Activated T-cell treated with anti-CD3 and anti-CD28 coated beads, Interleukin-2, amount 50 U/mL, for 48 hours (primary cell): ENCODE measurements around the gene ESPN.
"Not testable (repeated sequence)": the region's sequence is repeated elsewhere in the genome, so short reads cannot be mapped to it uniquely, and the experiment has no call there.

ENCODE experiments used
- DNase-seq, 2 experiments: peaks; one replicate each; pipeline ENCODE4 v3.0.0-alpha.2; 2020

The ESPN gene

DNA sequence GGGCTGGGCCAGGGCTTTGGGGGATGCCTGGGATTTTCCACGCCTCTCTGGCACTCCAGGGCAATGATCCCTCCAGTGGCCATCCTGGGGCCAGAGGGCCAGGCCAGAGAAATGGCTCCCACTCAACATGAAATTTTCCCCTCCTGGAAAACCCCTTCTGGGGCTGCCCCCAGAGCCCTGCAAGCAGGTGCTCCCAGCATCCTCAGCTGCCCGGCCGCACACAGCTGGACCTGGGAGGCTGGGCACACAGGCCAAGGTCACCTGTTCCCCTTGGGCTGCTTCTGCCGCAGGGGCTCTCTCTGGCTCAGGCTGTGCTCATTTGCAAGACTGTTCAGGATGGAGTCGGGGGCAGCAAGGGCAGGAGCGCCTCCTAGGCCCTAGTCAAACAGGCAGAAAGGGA lies 3.9 kb downstream of the ESPN start:
- not testable (repeated sequence) for DNase-seq

DNA sequence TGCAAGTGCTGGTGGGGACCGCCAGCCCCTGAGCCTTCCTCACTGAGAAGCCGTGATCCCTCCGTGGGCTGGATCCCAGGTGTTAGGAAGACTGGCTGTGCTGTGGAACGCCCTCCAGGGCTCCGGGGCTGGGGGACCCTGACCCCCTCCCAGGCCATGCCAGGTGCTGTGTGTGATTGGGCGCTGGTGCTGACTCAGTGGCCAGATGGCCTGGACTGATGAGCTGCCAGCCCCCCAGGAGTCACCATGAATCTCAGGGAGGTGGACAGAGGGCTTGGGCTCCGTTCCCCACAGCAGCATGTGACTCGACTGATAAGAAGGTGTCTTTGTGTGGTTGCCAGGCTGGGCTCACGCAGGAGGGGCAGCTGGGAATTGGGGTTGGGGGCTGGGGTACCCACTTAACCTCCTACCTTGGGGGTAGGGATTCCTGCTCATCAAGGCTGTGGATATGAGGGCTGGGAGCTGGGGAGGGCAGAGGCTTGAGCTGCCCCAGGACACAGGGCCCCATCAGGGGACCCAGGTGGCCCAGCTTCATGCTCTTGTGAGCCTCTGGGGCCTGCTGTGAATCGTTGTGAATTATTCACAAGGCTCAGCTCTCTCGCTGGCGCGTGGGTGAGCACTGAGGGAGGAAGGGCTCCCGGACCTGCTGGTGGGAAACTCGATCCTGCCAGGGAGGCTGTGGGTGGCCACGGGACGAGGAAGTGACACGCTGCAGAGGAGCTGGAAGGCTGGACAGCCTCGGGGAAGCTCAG lies 5.3 kb downstream of the ESPN start:
- DNase-seq, result not testable (repeated sequence)

DNA sequence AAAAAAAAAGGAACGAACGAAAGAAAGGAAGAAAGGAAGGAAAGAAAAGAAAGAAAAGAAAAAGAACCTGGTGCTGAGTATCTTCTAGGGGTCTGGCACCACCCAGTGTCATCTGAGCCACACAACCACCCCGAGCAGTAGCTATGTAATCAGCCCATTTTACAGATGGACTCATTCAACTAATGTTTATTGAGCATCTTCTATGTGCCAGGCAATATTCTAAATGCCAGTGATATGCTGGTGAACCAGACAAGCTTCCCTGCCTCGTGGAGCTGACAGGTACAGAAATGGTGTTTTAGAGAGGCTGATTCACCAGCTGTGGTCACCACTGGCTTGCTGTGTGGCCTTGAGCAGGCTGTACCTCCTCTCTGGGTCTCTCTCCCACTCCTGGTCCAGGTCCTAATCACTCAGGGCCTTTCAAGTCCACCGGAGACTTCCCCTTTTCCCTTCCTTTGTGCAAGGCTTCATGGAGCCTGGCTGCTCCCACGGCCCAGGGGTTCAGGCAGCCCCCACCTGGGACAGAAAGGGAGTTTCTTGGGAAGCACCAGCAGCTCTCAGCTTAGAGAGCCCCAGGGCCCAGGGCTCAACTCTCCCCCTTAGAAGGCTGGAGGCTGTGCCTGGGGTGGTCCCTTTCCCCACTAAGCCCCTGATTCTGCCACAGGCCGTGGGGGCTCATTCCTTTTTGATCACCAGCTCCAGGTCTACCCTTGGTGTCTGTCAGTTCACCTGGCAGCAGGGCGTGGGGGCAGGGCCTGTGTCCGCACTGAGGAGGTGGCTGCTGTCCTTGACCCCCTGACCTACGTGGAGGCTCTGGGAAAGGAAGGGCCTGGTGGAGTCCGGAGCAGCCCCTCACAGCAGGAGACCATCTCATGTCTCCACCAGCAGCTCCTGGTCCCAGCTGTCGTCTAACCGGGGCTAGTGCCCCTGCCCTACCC lies 7.3 kb downstream of the ESPN start:
- not testable (repeated sequence) for DNase-seq

DNA sequence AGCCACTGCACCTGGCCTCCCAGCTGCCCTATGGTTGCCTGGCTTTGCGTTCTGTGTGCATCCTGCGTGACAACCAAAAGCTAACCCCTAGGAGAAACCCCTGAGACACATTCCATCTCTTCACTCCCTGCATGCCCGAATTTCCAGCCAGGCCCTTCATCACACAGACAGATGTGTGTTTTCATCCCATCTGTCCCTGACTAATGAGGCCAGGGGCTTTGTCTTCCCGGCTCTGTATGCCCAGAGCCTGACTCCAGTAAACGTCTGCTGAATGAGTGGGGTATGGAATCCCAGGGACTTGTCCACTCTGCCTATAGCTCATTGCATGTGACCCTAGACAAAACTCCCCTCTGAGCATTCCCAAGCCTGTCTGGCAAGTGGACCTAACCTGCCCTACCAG lies 9.6 kb downstream of the ESPN start:
- DNase-seq, result no peak

DNA sequence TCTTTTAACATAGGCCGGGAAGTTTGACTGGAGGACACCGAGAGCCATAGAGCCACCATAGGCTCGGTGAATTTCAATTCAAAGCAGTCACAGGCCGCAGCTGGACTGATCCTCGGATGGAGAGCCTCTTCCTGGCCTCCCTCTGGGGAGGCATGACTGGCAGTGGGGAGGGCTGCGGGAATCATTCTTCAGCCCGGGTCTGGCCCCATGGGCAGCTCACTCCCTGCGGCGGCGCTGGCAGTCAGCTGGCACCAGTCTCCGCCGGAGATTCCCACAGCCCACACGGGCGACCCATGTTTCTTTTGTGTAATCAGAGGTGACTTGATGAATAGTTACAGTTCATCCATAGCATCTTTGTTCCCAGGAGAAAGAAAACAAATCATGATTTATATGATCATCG lies 10.6 kb downstream of the ESPN start:
- DNase-seq, result no peak

DNA sequence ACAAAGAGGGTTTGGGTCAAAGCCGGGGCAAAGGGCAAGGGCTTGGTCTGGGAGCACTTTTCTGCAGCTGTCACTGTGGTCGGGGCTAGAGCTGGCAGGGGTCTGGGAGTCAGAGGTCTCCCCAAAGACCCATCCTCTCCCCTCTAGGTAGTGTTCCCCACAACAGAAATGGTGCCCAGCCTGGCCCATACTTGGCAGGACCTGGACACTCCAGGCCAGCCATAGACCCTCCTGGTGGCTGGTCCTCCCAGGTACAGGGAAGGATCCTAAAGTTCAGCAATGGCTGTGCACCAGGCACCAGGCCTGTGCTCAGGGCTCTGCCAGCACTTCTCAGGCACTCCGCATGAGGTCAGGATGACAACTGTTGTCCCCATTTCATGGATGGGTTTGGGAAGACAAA lies 11.0 kb downstream of the ESPN start:
- no peak for DNase-seq

DNA sequence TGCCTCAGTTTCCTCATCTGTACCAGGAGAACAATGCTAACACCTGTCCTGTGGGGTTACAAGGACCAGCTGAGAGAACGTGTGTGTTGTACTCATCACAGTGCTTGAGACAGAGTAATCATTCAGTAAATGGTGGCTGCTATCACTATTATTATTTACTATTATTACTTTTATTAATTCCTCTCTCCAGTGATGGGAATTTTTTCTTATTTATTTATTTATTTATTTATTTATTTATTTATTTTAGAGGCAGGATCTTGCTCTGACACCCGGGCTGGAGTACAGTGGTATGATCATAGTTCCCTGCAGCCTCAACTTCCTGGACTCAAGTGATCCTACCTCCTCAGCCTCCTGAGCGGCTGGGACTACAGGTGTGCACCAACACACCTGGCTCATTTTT lies 11.7 kb downstream of the ESPN start:
- DNase-seq, result not testable (repeated sequence)

DNA sequence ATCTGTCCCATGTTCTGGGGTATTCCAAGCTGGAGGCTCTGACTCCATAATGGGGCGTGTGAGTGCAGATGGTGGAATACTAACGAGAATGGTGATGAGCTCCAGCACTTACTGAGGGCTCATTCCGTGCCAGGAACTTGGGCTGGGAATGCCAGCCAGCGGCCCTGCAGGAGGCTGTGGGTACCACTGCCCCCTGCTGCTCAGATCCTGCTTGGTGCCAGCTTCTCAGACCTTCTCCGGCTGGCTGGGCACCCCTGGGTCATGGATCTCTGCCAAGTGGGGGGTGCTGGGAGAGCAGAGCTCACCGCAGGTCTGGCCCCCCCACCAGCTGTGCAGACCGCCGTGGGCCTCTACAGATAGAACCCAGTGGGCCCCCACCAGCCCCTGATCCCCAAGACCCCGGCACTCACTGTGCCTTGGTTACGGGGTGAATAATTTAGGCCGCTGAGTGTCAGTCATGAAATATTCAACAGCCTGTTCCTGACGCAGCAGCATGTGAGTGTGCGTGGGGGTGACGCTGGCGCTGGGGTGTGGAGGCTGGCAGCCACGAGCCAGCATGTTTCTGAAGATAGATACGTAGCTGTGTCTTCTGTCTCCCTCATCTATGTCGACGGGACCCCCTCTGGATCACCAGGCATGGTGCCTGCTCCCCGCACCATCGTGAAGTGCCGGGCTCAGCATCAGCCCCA lies 12.6 kb downstream of the ESPN start:
- not testable (repeated sequence) for DNase-seq

DNA sequence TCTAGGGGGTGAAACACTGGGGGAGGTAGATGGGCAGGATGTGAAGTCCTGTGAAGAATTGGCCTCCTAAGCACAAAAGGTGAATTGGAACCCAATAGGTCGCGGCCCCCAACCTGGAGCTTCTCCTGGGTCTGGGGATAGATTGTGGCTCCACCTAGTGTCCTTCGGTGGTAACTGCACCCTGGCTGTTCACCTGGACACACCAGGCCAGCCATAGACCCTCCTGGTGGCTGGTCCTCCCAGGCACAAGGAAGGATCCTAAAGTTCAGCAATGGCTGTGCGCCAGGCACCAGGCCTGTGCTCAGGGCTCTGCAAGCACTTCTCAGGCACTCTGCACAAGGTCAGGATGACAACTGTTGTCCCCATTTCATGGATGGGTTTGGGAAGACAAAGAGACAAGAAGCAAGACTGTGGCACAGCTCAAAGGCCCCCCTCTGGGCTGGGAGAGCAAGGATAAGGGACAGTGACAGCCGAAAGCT lies 13.5 kb downstream of the ESPN start:
- DNase-seq, result peak; percentile 79 to 84

DNA sequence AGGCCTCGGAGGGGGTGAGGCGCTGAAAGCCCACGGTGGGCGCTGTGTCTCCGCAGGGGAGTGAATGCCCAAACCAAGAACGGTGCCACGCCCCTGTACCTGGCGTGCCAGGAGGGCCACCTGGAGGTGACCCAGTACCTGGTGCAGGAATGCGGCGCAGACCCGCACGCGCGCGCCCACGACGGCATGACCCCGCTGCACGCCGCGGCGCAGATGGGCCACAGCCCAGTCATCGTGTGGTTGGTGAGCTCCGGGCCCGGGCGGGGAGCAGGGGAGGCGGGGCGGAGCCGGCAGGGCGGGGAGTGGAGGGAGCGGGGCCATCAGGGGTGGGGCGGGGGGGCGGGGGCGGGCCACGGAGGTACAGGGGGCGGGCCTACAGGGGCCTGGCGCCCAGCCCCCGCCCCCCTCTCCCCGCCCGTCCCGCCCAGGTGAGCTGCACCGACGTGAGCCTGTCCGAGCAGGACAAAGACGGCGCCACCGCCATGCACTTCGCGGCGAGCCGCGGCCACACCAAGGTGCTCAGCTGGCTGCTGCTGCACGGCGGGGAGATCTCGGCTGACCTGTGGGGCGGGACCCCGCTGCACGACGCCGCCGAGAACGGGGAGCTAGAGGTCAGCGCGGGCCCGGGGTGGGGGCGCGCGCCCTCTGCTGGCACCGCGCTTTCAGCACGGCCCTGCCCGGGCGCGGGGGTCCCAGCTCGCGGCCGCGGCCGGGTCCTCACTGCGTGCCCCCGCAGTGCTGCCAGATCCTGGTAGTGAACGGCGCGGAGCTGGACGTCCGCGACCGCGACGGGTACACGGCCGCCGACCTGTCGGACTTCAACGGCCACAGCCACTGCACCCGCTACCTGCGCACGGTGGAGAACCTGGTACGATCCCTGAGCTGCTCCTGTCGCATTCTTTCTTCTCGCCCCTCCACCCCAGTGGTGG lies 15.9 kb downstream of the ESPN start:
- peak; percentile 81 to 86 for DNase-seq

DNA sequence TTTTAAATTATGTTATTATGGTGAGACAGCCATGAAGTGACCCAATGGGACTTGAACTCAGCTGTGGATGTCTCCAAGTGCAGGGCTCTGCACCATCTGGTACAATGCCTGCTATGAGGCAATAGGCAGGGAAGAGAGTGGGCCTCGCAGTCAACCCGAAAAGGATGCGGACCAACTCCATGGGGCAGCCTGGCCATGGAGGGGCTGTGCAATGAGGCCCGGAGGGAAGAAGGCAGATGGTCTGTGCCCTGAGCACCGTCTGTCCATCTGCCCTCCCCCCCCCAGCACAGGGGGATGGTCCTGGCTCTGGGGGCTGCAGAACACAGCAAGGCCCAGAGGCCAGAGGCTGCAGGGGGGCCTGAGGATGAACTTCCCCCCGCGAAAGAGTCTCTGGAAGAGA lies 17.0 kb downstream of the ESPN start:
- DNase-seq, result no peak

DNA sequence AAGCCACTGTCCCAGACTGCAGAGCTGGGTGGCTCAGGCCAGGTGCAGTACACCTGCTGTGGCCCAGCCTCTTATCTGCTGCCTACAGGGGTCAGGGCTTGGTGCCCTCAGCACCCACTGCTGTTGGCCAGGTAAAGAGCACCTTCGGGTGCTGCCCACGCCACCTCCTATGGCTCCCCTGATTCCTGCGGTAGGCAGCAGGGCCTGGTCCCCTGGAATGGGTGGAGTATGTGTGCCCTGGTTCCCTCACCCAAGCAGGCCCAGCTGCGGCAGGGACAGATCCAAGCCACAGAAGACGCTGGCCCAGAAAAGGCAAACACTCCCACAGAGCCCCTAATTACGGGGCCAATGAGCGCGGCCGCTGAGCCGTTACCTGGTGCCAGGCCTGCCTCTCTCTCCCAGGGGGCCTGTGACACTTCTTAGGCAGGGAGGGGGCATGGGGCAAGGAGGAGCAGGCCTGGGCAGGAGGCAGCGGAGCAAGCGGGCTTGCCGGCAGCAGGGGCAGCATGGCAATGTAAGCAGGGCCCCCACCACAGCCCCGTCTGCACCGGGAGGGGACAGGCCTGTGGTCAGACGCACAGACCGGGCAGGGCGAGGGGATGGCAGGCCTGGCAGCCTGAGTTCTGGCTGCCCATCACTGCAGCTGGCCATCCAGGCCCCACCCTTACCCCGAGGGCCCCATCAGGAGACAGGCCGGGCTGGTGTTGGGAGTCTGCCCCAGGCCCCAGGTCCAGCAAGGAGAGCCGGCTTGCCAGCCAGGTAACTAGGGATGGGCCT lies 19.0 kb downstream of the ESPN start:
- DNase-seq, result no peak

DNA sequence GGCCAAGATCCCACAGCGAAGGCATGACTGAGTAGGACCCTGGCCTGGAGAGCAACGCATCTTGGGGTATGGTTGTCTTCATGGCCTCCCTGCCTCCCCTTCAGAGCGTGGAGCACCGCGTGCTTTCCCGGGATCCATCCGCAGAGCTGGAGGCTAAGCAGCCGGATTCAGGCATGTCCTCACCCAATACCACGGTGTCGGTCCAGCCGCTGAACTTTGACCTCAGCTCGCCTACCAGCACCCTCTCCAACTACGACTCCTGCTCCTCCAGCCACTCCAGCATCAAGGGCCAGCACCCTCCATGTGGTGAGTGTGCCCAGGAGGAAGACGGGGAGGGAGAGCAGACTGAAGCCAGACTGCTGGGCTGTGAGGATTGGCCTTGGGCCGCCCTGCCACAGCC lies 19.8 kb downstream of the ESPN start:
- no peak for DNase-seq

DNA sequence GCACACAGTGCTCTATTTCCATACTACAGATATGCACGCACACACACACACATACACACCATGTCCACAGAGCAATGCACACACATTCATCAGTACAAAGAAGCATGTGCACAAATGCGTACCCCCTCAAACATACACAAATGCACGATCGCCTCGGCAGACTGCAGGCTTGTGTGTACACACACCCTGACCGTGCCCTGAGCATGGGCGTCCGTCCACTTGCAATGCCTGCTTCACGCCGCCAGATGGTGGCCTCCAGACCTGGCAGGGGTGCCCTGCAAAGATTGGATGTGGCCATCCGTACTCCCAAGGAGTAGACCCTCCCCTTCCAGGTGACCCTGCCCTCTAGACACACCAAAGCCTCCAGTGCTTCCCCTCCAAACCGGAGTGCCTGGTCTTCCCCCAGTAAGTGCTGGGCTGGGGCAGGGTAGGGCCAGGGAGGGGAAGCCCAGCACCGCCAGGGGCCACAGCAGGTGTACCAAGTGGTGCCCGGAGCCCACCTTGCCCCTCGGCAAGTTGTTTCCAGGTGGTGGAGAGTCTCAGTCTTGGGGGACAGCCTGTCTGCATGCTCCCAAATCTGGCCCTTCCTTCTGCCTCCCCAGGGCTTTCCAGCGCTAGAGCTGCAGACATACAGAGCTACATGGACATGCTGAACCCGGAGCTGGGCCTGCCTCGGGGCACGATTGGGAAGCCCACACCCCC lies 20.6 kb downstream of the ESPN start:
- DNase-seq, result peak; percentile 55 to 65

DNA sequence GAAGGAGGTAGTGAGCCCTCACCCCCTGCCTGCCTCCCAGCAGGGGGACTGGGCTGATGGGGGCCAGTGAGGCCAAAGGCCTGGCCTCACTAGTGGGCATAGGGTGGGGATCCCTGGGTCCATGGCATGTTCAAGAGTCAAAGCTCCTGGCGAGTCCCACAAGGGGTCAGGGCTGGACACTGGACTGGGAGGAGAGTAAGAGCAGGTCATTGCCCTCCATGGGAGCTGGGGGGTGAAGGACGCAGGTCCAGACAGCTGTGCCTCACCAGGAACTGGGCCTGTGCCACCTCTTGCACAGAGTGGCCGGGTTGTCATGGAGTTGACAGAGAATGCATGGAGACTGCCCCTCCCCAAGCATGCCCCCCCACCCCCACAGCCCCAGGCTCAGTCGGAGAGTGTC lies 21.4 kb downstream of the ESPN start:
- DNase-seq, result not testable (repeated sequence)

DNA sequence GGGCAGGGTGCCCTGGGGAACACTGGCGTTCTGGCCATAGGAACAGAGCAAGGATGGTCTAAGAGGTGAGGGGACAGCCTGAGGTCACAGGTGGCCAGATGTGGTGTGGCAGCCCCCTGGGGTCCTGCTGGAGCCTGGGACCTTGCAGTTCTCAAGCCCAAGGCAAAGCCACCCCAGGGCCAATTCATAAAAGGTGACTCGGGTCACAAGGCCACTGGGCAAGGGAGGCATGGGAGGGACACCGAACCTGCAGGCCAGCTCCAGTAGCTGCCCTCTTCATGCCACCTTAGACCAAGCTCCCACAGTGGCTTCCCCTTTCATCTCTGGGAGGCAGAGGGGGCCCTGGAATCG lies 22.1 kb downstream of the ESPN start:
- no peak for DNase-seq

DNA sequence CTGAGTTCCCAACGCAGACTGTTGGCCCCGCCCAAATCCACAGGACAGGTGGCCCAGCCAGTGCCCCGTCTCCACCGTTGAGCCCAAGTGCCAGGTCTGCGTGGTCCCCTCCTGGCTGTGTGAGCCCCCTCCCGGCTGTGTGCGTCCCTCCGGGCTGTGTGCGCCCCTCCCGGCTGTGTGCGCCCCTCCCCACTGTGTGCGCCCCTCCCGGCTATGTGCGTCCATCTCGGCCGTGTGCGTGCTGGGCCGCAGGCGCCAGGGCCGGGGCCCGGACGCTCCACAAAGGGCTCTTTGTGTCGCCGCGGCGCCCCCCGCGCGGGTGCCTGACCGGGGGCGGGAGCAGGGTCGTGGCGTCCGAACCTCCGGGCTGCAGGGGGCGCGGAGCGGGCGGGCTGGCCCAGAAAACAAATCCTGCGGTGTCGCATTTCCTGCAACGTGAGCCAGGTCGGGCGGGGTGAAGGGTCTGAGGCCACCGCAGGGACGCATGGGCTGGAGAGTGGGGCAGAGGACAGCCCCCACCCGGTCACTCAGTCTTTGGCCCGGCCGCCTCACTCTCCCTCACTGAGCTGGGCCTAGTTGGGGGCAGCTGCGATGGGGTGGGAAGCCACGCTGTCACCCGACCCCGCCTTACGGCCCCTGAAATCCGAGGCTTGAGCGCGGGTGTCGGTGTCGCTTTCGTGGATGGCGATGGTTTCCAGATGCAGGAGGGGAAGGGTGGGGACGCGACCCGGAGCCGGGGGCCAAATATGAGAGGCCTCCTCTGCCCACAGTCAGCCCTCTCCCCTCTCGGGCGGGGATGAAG lies 22.6 kb downstream of the ESPN start:
- no peak for DNase-seq

DNA sequence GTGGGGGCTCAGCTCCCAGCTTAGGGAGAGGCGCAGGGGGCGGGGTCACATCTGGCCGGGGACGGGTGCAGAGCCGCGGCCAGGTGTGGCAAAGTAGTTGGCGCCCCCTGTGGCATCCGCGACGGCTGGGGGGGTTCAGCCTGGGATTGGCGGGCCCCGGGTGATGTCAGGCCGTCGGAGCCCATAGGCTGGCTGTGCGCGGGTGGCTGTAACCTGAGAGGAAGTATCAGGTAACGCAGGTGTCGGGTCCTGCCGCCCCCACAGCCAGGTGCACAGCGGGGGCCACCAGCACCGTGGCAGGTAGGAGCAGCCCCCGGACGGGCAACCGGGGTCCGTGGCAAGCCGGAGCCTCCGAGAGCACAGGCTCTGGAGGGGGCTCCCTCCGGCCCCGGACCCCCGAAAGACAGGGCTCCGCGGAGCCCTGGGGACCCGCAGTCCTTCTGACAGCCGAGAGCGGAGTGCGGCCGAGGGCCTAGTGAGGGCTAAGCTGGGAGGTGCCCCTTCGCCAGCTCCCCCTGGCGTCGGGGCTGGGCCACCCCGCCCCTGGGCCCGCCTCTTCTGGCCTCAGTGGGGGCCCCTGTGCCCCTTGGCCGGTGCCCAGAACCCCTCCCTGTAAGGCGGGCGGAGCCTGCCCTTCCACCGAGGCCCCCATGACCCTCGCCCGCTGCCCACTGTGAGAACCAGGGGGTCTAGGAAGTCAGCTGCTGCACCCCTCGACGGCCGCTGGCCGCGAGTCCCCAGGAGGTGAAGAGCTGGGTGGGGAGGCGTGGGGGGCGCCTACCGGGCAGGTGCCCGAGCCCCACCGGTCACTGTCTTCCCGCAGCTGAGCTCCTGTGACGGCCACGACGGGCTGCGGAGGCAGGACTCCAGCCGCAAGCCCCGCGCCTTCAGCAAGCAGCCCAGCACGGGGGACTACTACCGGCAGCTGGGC lies 23.5 kb downstream of the ESPN start:
- no peak for DNase-seq
